Mesenchymal stem cell (in vitro differentiated cells and primary cell): Measurements from ENCODE around the gene OOSP1.
"Not testable (repeated sequence)": the region's sequence is repeated elsewhere in the genome, so short reads cannot be mapped to it uniquely, and the experiment has no call there.

Source experiments
- DNase-seq: peaks from one replicate; pipeline ENCODE4 v3.0.0-alpha.2; 2013
- H2AFZ ChIP-seq: one replicate; pipeline ENCODE4 v1.6.1; 2013; ENCODE audit warnings: low read depth, mild to moderate bottlenecking, control low read depth, inconsistent platforms, low read length, moderate library complexity
- H2AK5ac ChIP-seq: 2 replicates; pipeline ENCODE4 v1.6.1; 2013; ENCODE audit warnings: low read length, moderate library complexity, mild to moderate bottlenecking, inconsistent platforms; ENCODE audit not compliant: severe bottlenecking
- H2BK120ac ChIP-seq: one replicate; pipeline ENCODE4 v1.6.1; 2013; ENCODE audit warnings: low read depth, mild to moderate bottlenecking, inconsistent platforms, low read length, moderate library complexity
- H2BK12ac ChIP-seq, 2 experiments: one replicate each; pipeline ENCODE4 v1.6.1; 2013; ENCODE audit warnings: inconsistent platforms in 2 of 2, low read length in 2 of 2, mild to moderate bottlenecking in 2 of 2, moderate library complexity in 2 of 2, control low read depth in 1 of 2
- H2BK15ac ChIP-seq: one replicate; pipeline ENCODE4 v1.6.1; 2013; ENCODE audit warnings: mild to moderate bottlenecking, low read depth, inconsistent platforms; ENCODE audit not compliant: poor library complexity, severe bottlenecking
- H2BK5ac ChIP-seq: 2 replicates; pipeline ENCODE4 v1.6.1; 2013; ENCODE audit warnings: low read depth, mild to moderate bottlenecking, low read length, control low read depth, inconsistent platforms; ENCODE audit not compliant: poor library complexity, severe bottlenecking
- H3K14ac ChIP-seq, 2 experiments: one replicate each; pipeline ENCODE4 v1.6.1; 2013; ENCODE audit warnings: inconsistent platforms in 2 of 2, low read length in 2 of 2, control low read depth in 1 of 2, mild to moderate bottlenecking in 1 of 2, moderate library complexity in 1 of 2
- H3K18ac ChIP-seq, 2 experiments: one replicate each; pipeline ENCODE4 v1.6.1; 2013; ENCODE audit warnings: inconsistent platforms in 2 of 2, low read length in 2 of 2, control low read depth in 1 of 2, low read depth in 1 of 2, mild to moderate bottlenecking in 1 of 2
- H3K23ac ChIP-seq, 2 experiments: one replicate each; pipeline ENCODE4 v1.6.1; 2013; ENCODE audit warnings: inconsistent platforms in 2 of 2, low read length in 2 of 2, mild to moderate bottlenecking in 2 of 2, moderate library complexity in 2 of 2, control low read depth in 1 of 2
- H3K27ac ChIP-seq: 2 replicates; pipeline ENCODE4 v1.5.1; 2013; ENCODE audit warnings: mild to moderate bottlenecking, moderate library complexity, low read length, control low read depth, inconsistent platforms; ENCODE audit not compliant: poor library complexity, severe bottlenecking
- H3K27me3 ChIP-seq, 2 experiments: 2 replicates each; pipeline versions ENCODE4 v1.6.1 to v1.7.0; 2013; ENCODE audit warnings: low read length in 2 of 2, mild to moderate bottlenecking in 2 of 2, moderate library complexity in 2 of 2, control low read depth in 1 of 2, inconsistent platforms in 1 of 2; ENCODE audit not compliant: control insufficient read depth in 1 of 2, insufficient read depth in 1 of 2
- H3K36me3 ChIP-seq, 2 experiments: 2 replicates each; pipeline versions ENCODE4 v1.6.1 to v1.7.0; 2013; ENCODE audit warnings: low read length in 2 of 2, control low read depth in 1 of 2, inconsistent platforms in 1 of 2, low read depth in 1 of 2, mild to moderate bottlenecking in 1 of 2; ENCODE audit not compliant: insufficient read depth in 2 of 2, control insufficient read depth in 1 of 2
- H3K4ac ChIP-seq, 2 experiments: one replicate each; pipeline ENCODE4 v1.6.1; 2013; ENCODE audit warnings: inconsistent platforms in 2 of 2, low read length in 2 of 2, mild to moderate bottlenecking in 2 of 2, moderate library complexity in 2 of 2, control low read depth in 1 of 2, low read depth in 1 of 2
- H3K4me1 ChIP-seq: 2 replicates; pipeline ENCODE4 v1.6.1; 2013; ENCODE audit warnings: low read depth, low read length, control low read depth; ENCODE audit not compliant: control insufficient read depth, insufficient read depth
- H3K4me2 ChIP-seq: 2 replicates; pipeline ENCODE4 v1.6.1; 2013; ENCODE audit warnings: low read length, mild to moderate bottlenecking, inconsistent platforms; ENCODE audit not compliant: poor library complexity, severe bottlenecking
- H3K4me3 ChIP-seq, 2 experiments: 2 replicates each; pipeline versions ENCODE4 v1.5.1 to v1.7.0; 2013; ENCODE audit warnings: low read length in 2 of 2, mild to moderate bottlenecking in 2 of 2, control low read depth in 1 of 2, low read depth in 1 of 2; ENCODE audit not compliant: insufficient read depth in 1 of 2
- H3K79me1 ChIP-seq: replicated peaks from 2 replicates; pipeline ENCODE4 v1.6.1; 2013; ENCODE audit warnings: mild to moderate bottlenecking, control low read depth, low read length, inconsistent platforms; ENCODE audit not compliant: poor library complexity, severe bottlenecking
- H3K9ac ChIP-seq: 2 replicates; pipeline ENCODE4 v1.7.0; 2013; ENCODE audit warnings: mild to moderate bottlenecking, low read length, moderate library complexity
- H3K9me3 ChIP-seq: 2 replicates; pipeline ENCODE4 v1.7.0; 2013; ENCODE audit warnings: mild to moderate bottlenecking, low read length; ENCODE audit not compliant: control insufficient read depth
- H4K8ac ChIP-seq: one replicate; pipeline ENCODE4 v1.6.1; 2013; ENCODE audit warnings: inconsistent platforms, mild to moderate bottlenecking, low read length, moderate library complexity
- H4K91ac ChIP-seq: one replicate; pipeline ENCODE4 v1.6.1; 2013; ENCODE audit warnings: mild to moderate bottlenecking, low read length, inconsistent platforms
- WGBS: methylation state at CpG from one replicate; pipeline ENCODE4 v1.1.7; 2013; ENCODE audit warnings: mixed read lengths; 5-methylcytosine and 5-hydroxymethylcytosine counted together

OOSP1 gene

GRCh38 chr11:59973097-59973496 is 34.9 kb downstream of the OOSP1 start:
- H3K4me2 ChIP-seq = no peak overlapping the region
- H2BK15ac ChIP-seq = no peak overlapping the region
- H2BK120ac ChIP-seq = no peak overlapping the region
- H3K27me3 ChIP-seq = no peaks in the 10 kb centered on the region
- H2BK5ac ChIP-seq = no peak overlapping the region
- H3K36me3 ChIP-seq = no peaks in the 10 kb centered on the region
- no peak overlapping the region for H3K23ac ChIP-seq
- no peak overlapping the region for H2AK5ac ChIP-seq
- H4K91ac ChIP-seq = no peak overlapping the region
- H3K9ac ChIP-seq = no peak overlapping the region
- DNase-seq = no peak
- H3K4ac ChIP-seq = no peak overlapping the region
- no peaks in the 10 kb centered on the region for H3K4me1 ChIP-seq
- H2BK12ac ChIP-seq = no peak overlapping the region
- H3K9me3 ChIP-seq = no peaks in the 10 kb centered on the region
- no peak overlapping the region for H3K4me3 ChIP-seq
- no peak overlapping the region for H3K27ac ChIP-seq
- no peak overlapping the region for H4K8ac ChIP-seq
- no peak overlapping the region for H2AFZ ChIP-seq
- no peaks in the 10 kb centered on the region for H3K79me1 ChIP-seq
- 55% methylated on average over 5 of the region's 5 CpGs for WGBS
- no peak overlapping the region for H3K14ac ChIP-seq
- no peak overlapping the region for H3K18ac ChIP-seq

- no peak overlapping the region for H2BK15ac ChIP-seq
- H3K4me2 ChIP-seq = no peak overlapping the region
- H3K36me3 ChIP-seq = no peaks in the 10 kb centered on the region
- no peak overlapping the region for H2AFZ ChIP-seq
- H3K4ac ChIP-seq = no peak overlapping the region
- no peak overlapping the region for H3K9ac ChIP-seq
- no peaks in the 10 kb centered on the region for H3K27me3 ChIP-seq
- no peaks in the 10 kb centered on the region for H3K9me3 ChIP-seq
- WGBS = 77% methylated on average over 4 of the region's 4 CpGs
- no peak overlapping the region for H4K8ac ChIP-seq
- no peak overlapping the region for H3K14ac ChIP-seq
- no peak overlapping the region for H4K91ac ChIP-seq
- no peak overlapping the region for H2AK5ac ChIP-seq
- DNase-seq = no peak
- no peak overlapping the region for H3K4me3 ChIP-seq
- no peak overlapping the region for H3K18ac ChIP-seq
- no peak overlapping the region for H3K23ac ChIP-seq
- H2BK12ac ChIP-seq = no peak overlapping the region
- no peaks in the 10 kb centered on the region for H3K4me1 ChIP-seq
- no peaks in the 10 kb centered on the region for H3K79me1 ChIP-seq
- no peak overlapping the region for H3K27ac ChIP-seq
- H2BK120ac ChIP-seq = no peak overlapping the region
- no peak overlapping the region for H2BK5ac ChIP-seq
Observed at GRCh38 chr11:59981106-59981770, 43.0 kb downstream of the OOSP1 start.

GRCh38 chr11:59982037-59982436 is 43.8 kb downstream of the OOSP1 start:
- not testable (repeated sequence) for H3K4me2 ChIP-seq

GRCh38 chr11:59983212-59983611 is 45.0 kb downstream of the OOSP1 start:
- Histone ChIP-seq H4K8ac (no peak overlapping the region), H3K4me3 (no peak overlapping the region), H3K4ac (no peak overlapping the region), H2AFZ (no peak overlapping the region), H3K27me3 (no peaks in the 10 kb centered on the region), H3K4me2 (no peak overlapping the region), H3K18ac (no peak overlapping the region), H3K36me3 (no peaks in the 10 kb centered on the region), H2BK12ac (no peak overlapping the region), H2AK5ac (no peak overlapping the region), H2BK120ac (no peak overlapping the region), H3K23ac (no peak overlapping the region), H3K9ac (no peak overlapping the region), H2BK5ac (no peak overlapping the region), H3K79me1 (no peaks in the 10 kb centered on the region), H2BK15ac (no peak overlapping the region), H4K91ac (no peak overlapping the region), H3K4me1 (no peaks in the 10 kb centered on the region), H3K27ac (no peak overlapping the region), H3K9me3 (no peaks in the 10 kb centered on the region), H3K14ac (no peak overlapping the region)
- WGBS = 82% methylated on average over 1 of the region's 1 CpG
- no peak for DNase-seq

More at GRCh38 chr11:59982037-59982436, 43.8 kb downstream of the OOSP1 start:
- not testable (repeated sequence) for H2AK5ac ChIP-seq, H3K23ac ChIP-seq, H2AFZ ChIP-seq, H3K14ac ChIP-seq, H4K91ac ChIP-seq, H3K79me1 ChIP-seq, H3K9me3 ChIP-seq, H2BK5ac ChIP-seq, H3K4me3 ChIP-seq, H3K18ac ChIP-seq, H3K4me1 ChIP-seq, H2BK12ac ChIP-seq, H3K36me3 ChIP-seq, H2BK15ac ChIP-seq, H3K27me3 ChIP-seq, DNase-seq, H2BK120ac ChIP-seq, H3K27ac ChIP-seq, H3K4ac ChIP-seq, H3K9ac ChIP-seq, H4K8ac ChIP-seq
- 81% methylated on average over 2 of the region's 4 CpGs for WGBS
